ENCODE measurements around the gene MGRN1.

DNA sequence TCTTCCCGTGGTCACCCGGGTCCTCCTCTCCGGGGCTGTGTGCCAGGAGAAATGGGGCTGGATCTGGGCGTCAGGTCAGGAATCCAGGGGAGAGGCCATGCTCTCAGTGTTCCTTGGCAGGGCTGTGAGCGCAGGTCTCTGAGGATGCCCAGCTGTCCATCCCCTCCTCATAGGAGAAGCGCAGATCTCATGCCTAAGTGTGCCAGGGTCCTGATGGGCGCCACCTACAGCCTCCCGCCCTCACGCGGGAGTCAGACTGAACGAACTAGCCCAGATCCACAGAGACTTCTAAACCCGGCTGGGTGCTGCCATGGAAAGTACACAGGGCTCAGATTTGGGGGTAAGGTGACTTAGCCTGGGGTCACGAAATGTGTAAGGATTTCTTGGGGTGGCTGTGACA, 24.3 kb downstream of the MGRN1 start:
- TF ChIP-seq RAD21 (conservative IDR thresholded peaks at IDR 0.05), result no peak
- TF ChIP-seq, protein P1, sequence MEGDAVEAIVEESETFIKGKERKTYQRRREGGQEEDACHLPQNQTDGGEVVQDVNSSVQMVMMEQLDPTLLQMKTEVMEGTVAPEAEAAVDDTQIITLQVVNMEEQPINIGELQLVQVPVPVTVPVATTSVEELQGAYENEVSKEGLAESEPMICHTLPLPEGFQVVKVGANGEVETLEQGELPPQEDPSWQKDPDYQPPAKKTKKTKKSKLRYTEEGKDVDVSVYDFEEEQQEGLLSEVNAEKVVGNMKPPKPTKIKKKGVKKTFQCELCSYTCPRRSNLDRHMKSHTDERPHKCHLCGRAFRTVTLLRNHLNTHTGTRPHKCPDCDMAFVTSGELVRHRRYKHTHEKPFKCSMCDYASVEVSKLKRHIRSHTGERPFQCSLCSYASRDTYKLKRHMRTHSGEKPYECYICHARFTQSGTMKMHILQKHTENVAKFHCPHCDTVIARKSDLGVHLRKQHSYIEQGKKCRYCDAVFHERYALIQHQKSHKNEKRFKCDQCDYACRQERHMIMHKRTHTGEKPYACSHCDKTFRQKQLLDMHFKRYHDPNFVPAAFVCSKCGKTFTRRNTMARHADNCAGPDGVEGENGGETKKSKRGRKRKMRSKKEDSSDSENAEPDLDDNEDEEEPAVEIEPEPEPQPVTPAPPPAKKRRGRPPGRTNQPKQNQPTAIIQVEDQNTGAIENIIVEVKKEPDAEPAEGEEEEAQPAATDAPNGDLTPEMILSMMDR (IDR thresholded peaks at IDR 0.05; ENCODE audit: poor library complexity, severe bottlenecking), result no peak
- TF ChIP-seq MXI1 (conservative IDR thresholded peaks at IDR 0.05; ENCODE audit: poor library complexity, severe bottlenecking), result no peak

All from neural cell (in vitro differentiated cells).